ENCODE results near the gene BCL2. TPM values are rescaled to one million over a fixed set of nuclear protein-coding genes. Genes with fewer than 3 reads are reported as not detected.

The BCL2 gene
- total RNA-seq, 4 donors from 2014 or later, result 10.7 to 37.3 (median 24.2) TPM

- Histone ChIP-seq H3K36me3 (no peaks in the 10 kb centered on the region), H3K4me1 (peaks cover 5% of the 10 kb centered on the region), H3K27me3 (no peaks in the 10 kb centered on the region), H3K4me3 (no peak overlapping the region), H3K9me3 (no peaks in the 10 kb centered on the region), H3K27ac (no peak overlapping the region)
- 52% methylated on average over 9 of the region's 9 CpGs for WGBS
- no peak for TF ChIP-seq EP300 (IDR thresholded peaks at IDR 0.05)
- no peak for TF ChIP-seq POLR2AphosphoS5 (IDR thresholded peaks at IDR 0.05)
- no peak for TF ChIP-seq POLR2A (IDR thresholded peaks at IDR 0.05)
- no peak for TF ChIP-seq CTCF (IDR thresholded peaks at IDR 0.05)
- no peak for DNase-seq (ENCODE audit: low spot score in 2 of 2)
Observed at GRCh38 chr18:63216516-63217311, 102.9 kb downstream of the BCL2 start.

DNA sequence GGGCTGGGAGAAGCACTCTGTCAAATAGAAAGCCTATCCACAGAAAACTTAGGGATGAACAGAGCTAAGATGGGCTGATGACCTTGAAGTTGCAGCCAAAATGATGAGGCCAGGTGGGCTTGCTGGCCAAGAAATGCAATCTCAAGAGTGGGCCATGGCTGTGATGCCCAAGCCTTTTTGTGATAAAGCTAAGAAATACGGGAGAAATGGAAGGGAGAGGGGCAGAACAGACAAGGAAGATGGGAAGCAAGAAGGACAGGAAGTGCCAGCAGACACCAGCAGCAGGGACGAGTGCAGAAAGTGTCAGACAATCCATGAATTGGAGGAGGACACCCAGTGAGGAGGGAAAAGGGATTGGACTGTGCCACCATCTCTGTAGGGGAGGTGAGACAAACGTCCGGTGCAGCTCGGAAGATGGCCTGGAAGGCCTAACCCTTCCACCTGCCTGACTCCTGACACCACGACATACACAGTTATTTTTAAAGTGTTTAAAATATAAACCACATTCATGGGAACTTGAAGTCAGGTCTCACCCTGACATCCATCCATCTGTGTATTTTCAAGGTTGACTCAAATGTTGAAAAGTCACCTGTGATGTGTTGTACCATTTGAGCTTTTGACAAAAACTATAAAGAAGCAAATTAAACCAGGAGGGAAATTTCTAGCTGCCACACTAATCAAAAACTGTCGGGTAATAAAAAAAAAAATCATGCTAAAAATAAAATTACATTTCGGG is 105.5 kb downstream of the BCL2 start:
- H3K9me3 ChIP-seq, result no peaks in the 10 kb centered on the region
- WGBS, result 92% methylated on average over 8 of the region's 8 CpGs
- no peak for TF ChIP-seq EP300 (IDR thresholded peaks at IDR 0.05)
- TF ChIP-seq CTCF (IDR thresholded peaks at IDR 0.05), result no peak
- TF ChIP-seq POLR2AphosphoS5 (IDR thresholded peaks at IDR 0.05), result no peak
- no peak for TF ChIP-seq POLR2A (IDR thresholded peaks at IDR 0.05)
- no peak for DNase-seq (ENCODE audit: low spot score in 2 of 2)
- no peaks in the 10 kb centered on the region for H3K27me3 ChIP-seq
- no peak overlapping the region for H3K27ac ChIP-seq
- H3K4me1 ChIP-seq, result peaks cover 5% of the 10 kb centered on the region
- no peak overlapping the region for H3K4me3 ChIP-seq
- no peaks in the 10 kb centered on the region for H3K36me3 ChIP-seq

GRCh38 chr18:63213331-63213900 is 106.2 kb downstream of the BCL2 start:
- no peak overlapping the region for H3K4me3 ChIP-seq
- H3K27ac ChIP-seq, result no peak overlapping the region
- WGBS, result 83% methylated on average over 6 of the region's 6 CpGs
- no peaks in the 10 kb centered on the region for H3K9me3 ChIP-seq
- no peak for DNase-seq (ENCODE audit: low spot score in 2 of 2)
- TF ChIP-seq CTCF (IDR thresholded peaks at IDR 0.05), result no peak
- H3K4me1 ChIP-seq, result peaks cover 7% of the 10 kb centered on the region
- H3K27me3 ChIP-seq, result no peaks in the 10 kb centered on the region
- no peaks in the 10 kb centered on the region for H3K36me3 ChIP-seq

- H3K36me3 ChIP-seq, result no peaks in the 10 kb centered on the region
- H3K27ac ChIP-seq, result no peak overlapping the region
- DNase-seq (ENCODE audit: low spot score in 2 of 2), result no peak
- H3K4me1 ChIP-seq, result peaks cover 11% of the 10 kb centered on the region
- no peak for TF ChIP-seq EP300 (IDR thresholded peaks at IDR 0.05)
- no peak for TF ChIP-seq POLR2A (IDR thresholded peaks at IDR 0.05)
- TF ChIP-seq CTCF (IDR thresholded peaks at IDR 0.05), result no peak
- no peaks in the 10 kb centered on the region for H3K9me3 ChIP-seq
- no peak overlapping the region for H3K4me3 ChIP-seq
- 85% methylated on average over 3 of the region's 3 CpGs for WGBS
- H3K27me3 ChIP-seq, result no peaks in the 10 kb centered on the region
Observed at GRCh38 chr18:63210521-63210920, 109.0 kb downstream of the BCL2 start.

DNA sequence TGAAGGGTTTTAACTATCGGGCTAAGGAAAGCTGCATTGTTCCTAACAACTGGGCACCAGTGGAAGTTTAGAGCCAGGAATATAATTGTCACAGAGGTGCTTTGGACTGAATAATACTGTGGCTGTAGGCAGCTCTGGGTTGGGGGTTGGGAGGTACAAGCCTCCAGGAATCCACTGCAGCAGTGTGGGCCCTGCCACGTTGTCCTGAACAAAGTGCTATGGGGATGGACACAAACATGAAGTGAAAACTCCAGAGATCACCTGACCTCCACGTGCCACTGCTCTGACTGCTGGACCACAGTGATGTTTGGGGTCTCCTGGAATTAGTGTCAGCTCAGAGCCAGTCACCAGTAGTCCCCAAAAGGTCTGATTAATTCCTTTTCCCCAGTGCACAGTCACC is 110.9 kb downstream of the BCL2 start:
- TF ChIP-seq CTCF (IDR thresholded peaks at IDR 0.05), result no peak
- TF ChIP-seq POLR2AphosphoS5 (IDR thresholded peaks at IDR 0.05), result no peak
- no peak for TF ChIP-seq POLR2A (IDR thresholded peaks at IDR 0.05)
- no peak for TF ChIP-seq EP300 (IDR thresholded peaks at IDR 0.05)
- WGBS, result 81% methylated on average over 3 of the region's 3 CpGs
- Histone ChIP-seq H3K27me3 (no peaks in the 10 kb centered on the region), H3K4me1 (peaks cover 8% of the 10 kb centered on the region), H3K4me3 (no peak overlapping the region), H3K36me3 (no peaks in the 10 kb centered on the region), H3K27ac (no peak overlapping the region), H3K9me3 (no peaks in the 10 kb centered on the region)
- no peak for DNase-seq (ENCODE audit: low spot score in 2 of 2)
